ENCODE results near the gene TBCK. TPM values are rescaled to one million over a fixed set of nuclear protein-coding genes. Genes with fewer than 3 reads are reported as not detected.
"Not testable (repeated sequence)": the region's sequence is repeated elsewhere in the genome, so short reads cannot be mapped to it uniquely, and the experiment has no call there.

Gene TBCK
- total and polyA plus RNA-seq, 10 donors, result 6.7 to 61.3 (median 44.7) TPM

GRCh38 chr4:106132045-106132444, 184.0 kb downstream of the TBCK start:
- H3K4me1 ChIP-seq, result no peaks in the 10 kb centered on the region
- H3K27ac ChIP-seq, result no peak overlapping the region
- H3K4me3 ChIP-seq, result no peak overlapping the region
- no peaks in the 10 kb centered on the region for H3K27me3 ChIP-seq (replicated peaks in 1 of 7)
- TF ChIP-seq CTCF (IDR thresholded peaks at IDR 0.05 in 8 of 11, conservative IDR thresholded peaks at IDR 0.05 in 3 of 11) (no peak), POLR2AphosphoS5 (IDR thresholded peaks at IDR 0.05) (no peak), POLR2A (IDR thresholded peaks at IDR 0.05) (no peak)
- intact Hi-C loops (cut with DNase I; ENCODE audit: low total_unique reads), result no loop called here
- H3K36me3 ChIP-seq, result peaks cover 0 to 51% (median 7%) of the 10 kb centered on the region in 6 donors
- H3K9me3 ChIP-seq, result peaks cover 0 to 31% (median 18%) of the 10 kb centered on the region in 8 donors
- no peak for DNase-seq

- Histone ChIP-seq H3K4me1 (no peaks in the 10 kb centered on the region), H3K27me3 (replicated peaks in 1 of 7) (no peaks in the 10 kb centered on the region), H3K4me3 (no peak overlapping the region), H3K9me3 (peaks cover 0 to 5% (median 0%) of the 10 kb centered on the region in 8 donors), H3K27ac (no peak overlapping the region), H3K36me3 (peaks cover 0 to 19% (median 0%) of the 10 kb centered on the region in 6 donors)
- 93 to 97% (median 94%) methylated on average over 2 of the region's 2 CpGs for WGBS, 5 donors
- TF ChIP-seq CTCF (IDR thresholded peaks at IDR 0.05 in 8 of 11, conservative IDR thresholded peaks at IDR 0.05 in 3 of 11) (no peak), POLR2A (IDR thresholded peaks at IDR 0.05) (no peak), POLR2AphosphoS5 (IDR thresholded peaks at IDR 0.05) (no peak)
- intact Hi-C loops (cut with DNase I; ENCODE audit: low total_unique reads), result no loop called here
- no peak for DNase-seq
Measured at GRCh38 chr4:106126062-106126461, 189.9 kb downstream of the TBCK start.

- WGBS, 5 donors, result 89 to 98% (median 96%) methylated on average over 18 to 25 of the region's 28 CpGs
- not testable (repeated sequence) for DNase-seq
Measured at GRCh38 chr4:106119949-106120555, 196.0 kb downstream of the TBCK start.

GRCh38 chr4:106116025-106116424, 200.0 kb downstream of the TBCK start:
- no peak for DNase-seq
- TF ChIP-seq POLR2AphosphoS5 (IDR thresholded peaks at IDR 0.05) (no peak), CTCF (IDR thresholded peaks at IDR 0.05 in 8 of 11, conservative IDR thresholded peaks at IDR 0.05 in 3 of 11) (no peak), POLR2A (IDR thresholded peaks at IDR 0.05) (no peak)
- Histone ChIP-seq H3K9me3 (peaks cover 2 to 34% (median 27%) of the 10 kb centered on the region in 8 donors), H3K27me3 (replicated peaks in 1 of 7) (no peaks in the 10 kb centered on the region), H3K4me1 (no peaks in the 10 kb centered on the region), H3K36me3 (peaks cover 4 to 57% (median 40%) of the 10 kb centered on the region in 6 donors), H3K27ac (no peak overlapping the region), H3K4me3 (no peak overlapping the region)
- WGBS, 5 donors, result 94 to 99% (median 98%) methylated on average over 2 of the region's 2 CpGs
- intact Hi-C loops (cut with DNase I; ENCODE audit: low total_unique reads), result no loop called here

More at GRCh38 chr4:106119949-106120555, 196.0 kb downstream of the TBCK start:
- intact Hi-C loops (cut with DNase I; ENCODE audit: low total_unique reads); H3K27me3 ChIP-seq (replicated peaks in 1 of 7); H3K4me1 ChIP-seq; H3K9me3 ChIP-seq; H3K4me3 ChIP-seq; H3K27ac ChIP-seq: not testable (repeated sequence)
- peaks cover 0 to 19% (median 16%) of the 10 kb centered on the region in 6 donors for H3K36me3 ChIP-seq

Data from spleen (tissue), 11 donors.